HG03571 (cell line): Measurements from ENCODE around the gene ATP5MG.
"Not testable (repeated sequence)": the region's sequence is repeated elsewhere in the genome, so short reads cannot be mapped to it uniquely, and the experiment has no call there.

Source experiments
- ATAC-seq: cut with Tn5 transposase; IDR thresholded peaks from one replicate; pipeline ENCODE4 v1.9.1; 2021; ENCODE audit not compliant: unreplicated experiment

Gene ATP5MG

GRCh38 chr11:118406599-118407166 is 5.3 kb downstream of the ATP5MG start:
- no peak for ATAC-seq

GRCh38 chr11:118410055-118410745 is 8.8 kb downstream of the ATP5MG start:
- ATAC-seq = no peak

GRCh38 chr11:118411530-118411929 is 10.1 kb downstream of the ATP5MG start:
- ATAC-seq = no peak

DNA sequence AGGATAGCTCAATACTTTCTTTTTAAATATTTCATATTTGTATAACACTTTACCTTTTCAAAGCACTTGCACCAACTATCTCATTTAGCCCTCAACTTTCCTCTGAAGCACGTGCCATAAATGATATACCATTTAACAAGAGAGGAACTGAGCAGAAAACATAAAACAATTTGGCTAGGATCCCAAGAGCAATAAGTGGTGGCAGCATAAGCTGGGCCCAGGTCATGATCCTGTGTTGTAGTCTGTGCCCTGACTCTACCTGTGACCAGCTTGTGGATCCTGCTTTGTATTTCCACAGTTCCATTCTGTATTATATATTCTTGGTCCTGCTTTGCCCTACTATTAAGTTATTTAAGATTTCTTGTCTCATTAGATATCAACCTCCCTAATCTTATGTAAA is 11.5 kb downstream of the ATP5MG start:
- no peak for ATAC-seq

GRCh38 chr11:118415062-118415738 is 13.8 kb downstream of the ATP5MG start:
- no peak for ATAC-seq

- no peak for ATAC-seq
These were observed 14.3 kb downstream of the ATP5MG start for GRCh38 chr11:118415739-118416068.

DNA sequence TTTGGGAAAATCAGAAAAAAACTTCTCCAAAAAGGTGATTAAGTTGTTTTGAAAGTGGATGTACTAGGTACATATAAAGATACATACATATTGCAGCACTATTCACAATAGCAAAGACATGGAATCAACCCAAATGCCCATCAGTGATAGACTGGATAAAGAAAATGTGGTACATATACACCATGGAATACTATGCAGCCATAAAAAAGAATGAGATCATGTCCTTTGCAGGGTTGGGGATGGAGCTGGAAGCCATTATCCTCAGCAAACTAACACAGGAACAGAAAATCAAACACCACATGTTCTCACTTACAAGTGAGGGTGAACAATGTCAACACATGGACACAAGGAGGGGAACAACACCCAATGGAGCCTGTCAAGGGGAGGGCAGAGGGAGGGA is 15.5 kb downstream of the ATP5MG start:
- not testable (repeated sequence) for ATAC-seq

DNA sequence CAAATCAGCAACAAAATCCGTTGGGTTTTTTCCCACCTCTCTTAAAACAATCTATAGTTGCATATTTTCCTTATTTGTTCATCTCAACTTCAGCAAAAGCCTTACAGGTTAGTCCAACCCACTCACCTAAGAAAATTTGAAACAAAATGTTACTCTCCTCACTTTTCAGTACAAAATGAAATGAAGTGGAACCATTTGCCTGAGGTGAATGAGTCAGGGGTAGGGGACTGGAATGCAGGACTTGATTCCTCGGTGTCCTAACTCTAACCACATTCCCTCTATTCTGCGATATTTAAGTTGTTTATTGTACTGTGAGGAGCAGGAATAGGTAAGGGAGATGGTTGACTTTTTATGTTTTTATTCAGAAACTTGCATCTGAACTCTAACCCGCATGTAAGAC is 16.4 kb downstream of the ATP5MG start:
- ATAC-seq = no peak

- ATAC-seq = no peak
These were observed 17.4 kb downstream of the ATP5MG start for GRCh38 chr11:118418766-118419165.

DNA sequence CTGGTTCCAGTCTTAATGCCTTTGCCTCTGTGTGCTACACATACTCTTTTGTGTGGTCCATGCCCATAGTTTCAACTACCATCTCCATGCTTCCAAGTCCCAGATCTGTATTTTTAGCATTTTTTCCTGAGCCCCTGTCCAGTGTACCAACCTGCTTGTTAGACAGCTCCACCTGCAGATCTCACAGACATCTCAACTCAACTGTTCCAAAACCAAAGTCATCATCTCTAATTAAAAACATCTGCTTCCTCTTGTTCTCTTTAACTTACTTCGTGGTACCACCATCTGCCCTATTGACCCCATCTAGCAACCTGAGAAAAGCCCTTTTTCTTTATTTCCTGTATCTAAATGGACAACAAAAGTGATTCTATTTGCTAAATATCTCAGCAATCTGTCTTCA is 26.3 kb downstream of the ATP5MG start:
- no peak for ATAC-seq

- ATAC-seq = no peak
These were observed 29.6 kb downstream of the ATP5MG start for GRCh38 chr11:118430956-118431355.

GRCh38 chr11:118434123-118434552 is 32.7 kb downstream of the ATP5MG start:
- no peak for ATAC-seq

- ATAC-seq = no peak
These were observed 33.3 kb downstream of the ATP5MG start for GRCh38 chr11:118434553-118435289.

DNA sequence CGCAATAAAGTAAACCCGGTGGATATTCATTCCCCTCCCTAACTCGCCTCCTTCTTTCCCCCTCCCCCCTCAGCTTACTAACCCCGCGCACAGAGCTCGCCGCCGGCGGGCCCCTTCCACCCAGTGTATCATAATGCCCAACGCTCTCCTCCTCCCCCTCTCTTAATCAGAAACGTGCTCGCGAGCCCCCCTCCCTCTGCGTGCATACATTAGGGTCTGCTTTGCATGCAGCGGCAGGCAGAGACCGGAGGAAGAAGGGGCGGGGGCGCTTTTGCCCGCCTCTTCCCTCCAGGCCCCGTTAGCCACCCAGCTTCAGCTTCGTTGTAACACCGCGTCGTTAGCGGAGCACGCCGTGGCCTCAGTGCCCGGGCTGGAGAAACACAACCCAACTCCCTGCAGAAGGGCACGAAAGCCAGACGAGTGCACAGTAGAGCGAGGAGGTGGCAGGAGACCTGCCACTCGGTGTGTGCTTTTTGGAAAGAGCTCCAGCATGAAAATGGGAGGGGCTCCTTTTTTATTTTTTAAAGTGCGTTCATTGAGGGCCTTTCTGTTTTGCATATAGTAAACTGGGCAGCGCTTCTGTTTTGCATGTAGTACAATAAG is 34.0 kb downstream of the ATP5MG start:
- ATAC-seq = no peak

GRCh38 chr11:118435893-118436624 is 34.7 kb downstream of the ATP5MG start, which contains the start of gene KMT2A:
Gene KMT2A, plus strand, starts transcription at chr11:118436492. Its CDS starts 21 bp downstream, at chr11:118436513.
- peak; percentile 42 for ATAC-seq

GRCh38 chr11:118436639-118437207 is 35.3 kb downstream of the ATP5MG start:
- peak; percentile 22 for ATAC-seq

DNA sequence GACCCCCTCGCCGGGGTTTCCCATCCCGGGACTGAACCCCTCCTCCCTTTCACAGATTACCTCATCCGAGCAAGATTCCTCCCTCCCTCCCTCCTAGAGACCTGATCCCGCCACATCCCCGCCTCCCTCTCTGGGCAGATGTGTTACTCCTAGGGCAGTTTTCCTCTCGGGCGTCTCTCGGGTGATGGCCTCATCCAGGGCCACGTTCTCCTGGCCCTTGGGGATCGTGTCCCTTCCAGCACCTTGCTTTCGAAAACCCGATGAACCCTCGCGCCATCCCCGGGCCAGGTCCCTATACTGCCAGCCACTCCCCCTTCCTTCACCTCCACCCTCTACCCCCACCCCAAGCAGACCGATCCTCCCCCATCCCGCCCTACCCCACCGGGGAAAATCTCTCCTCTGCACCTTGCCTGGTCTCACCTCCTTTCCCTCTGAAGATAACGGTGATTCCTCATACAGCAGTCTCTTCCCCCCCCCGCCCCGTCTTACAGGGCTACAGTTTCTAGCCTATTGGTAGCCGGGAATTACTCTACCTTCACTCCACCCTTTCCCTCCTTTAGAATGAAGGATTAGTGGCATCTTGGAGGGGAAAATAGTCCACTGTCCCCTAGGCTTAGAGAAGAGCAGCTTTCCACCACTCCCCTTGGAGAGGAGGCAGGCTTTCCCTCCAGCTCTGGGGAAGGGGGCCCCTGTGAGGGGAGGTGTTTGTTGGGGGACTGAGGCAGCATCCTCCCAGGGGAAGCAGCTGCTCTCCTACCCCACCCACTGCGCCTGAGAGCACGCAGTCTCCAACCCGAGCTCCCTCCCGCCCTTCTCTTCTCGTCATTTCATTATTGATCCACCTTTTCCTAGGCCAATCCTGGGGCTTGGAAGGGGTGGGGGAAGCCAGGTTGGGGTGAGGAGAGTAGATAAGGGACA is 36.1 kb downstream of the ATP5MG start:
- ATAC-seq = no peak

DNA sequence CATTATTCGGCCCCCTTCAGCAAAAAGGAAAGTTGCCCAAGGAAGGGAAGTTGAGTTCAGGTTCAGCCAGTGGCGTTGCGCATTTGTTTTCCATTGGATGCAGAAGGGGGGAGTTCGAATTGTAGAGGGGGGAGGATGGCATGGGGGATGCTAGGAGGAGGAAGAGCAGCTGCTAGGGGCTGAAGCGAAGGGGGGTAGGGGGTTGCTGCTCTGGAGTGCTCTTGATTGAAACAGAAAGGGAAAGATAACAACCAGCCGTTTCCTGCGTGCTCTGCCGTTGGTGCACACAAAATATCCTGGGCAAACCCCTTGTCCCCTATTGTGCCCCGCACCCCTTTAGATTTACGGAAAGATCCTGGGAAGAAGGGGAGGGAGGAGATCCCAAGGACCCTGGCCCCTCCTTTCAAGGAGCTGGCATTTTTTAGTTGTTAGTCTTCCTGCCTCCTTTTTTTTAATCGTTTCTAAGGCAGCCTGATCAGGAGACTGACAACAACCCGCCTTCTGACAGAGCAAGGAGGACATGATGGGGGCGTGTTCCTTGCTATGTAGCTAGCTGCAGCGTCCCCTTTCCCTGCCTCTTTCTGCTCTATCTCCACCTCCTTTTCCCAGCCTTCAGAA is 37.0 kb downstream of the ATP5MG start:
- ATAC-seq = no peak

DNA sequence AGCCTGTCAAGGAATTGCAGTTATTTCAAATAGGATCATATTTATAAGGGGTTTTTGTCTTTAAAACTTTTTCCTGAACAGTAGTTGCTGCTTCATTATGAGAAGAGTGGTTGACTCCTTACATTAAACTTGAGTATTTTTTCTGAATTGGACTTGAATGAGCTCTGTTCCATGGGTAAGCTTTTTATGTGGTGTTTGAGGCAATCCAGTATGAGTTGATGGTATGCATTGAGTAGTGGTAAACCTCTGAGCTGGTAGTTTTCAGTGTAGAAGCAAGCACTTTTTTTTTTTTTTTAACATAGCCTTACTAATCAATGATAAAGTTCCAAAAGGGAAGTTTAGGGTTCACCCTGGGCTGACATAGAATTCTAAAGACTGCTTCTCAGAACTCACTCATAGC is 38.2 kb downstream of the ATP5MG start:
- no peak for ATAC-seq
